HL-60 (cell line): ENCODE data around the gene SLC3A2.
"Not testable (repeated sequence)": the region's sequence is repeated elsewhere in the genome, so short reads cannot be mapped to it uniquely, and the experiment has no call there.

Experiments used
- DNase-seq, 2 experiments: peaks; one replicate each; pipeline ENCODE4 v3.0.0-alpha.2; 2010 to 2020; ENCODE audit warnings: low read depth in 1 of 2, low spot score in 1 of 2
- H3K27ac ChIP-seq: fragments of 250-450 bp; sonication (Bioruptor Pico); replicated peaks from 2 replicates; pipeline ENCODE4 v1.5.1; 2020; ENCODE audit warnings: mild to moderate bottlenecking, moderate library complexity
- H3K27me3 ChIP-seq: fragments of 250-450 bp; sonication (Bioruptor Pico); 2 replicates; pipeline ENCODE4 v1.5.1; 2021; ENCODE audit warnings: mild to moderate bottlenecking, moderate library complexity; ENCODE audit not compliant: insufficient read depth, poor library complexity, severe bottlenecking
- H3K4me3 ChIP-seq: replicated peaks from 2 replicates; pipeline ENCODE4 v1.5.1; 2011; ENCODE audit warnings: mild to moderate bottlenecking, control low read depth, low read length; ENCODE audit not compliant: insufficient read depth
- GABPA ChIP-seq: IDR thresholded peaks from 2 replicates; pipeline ENCODE4 v1.6.1; 2012; ENCODE audit warnings: low read depth
- POLR2AphosphoS5 ChIP-seq: IDR thresholded peaks from 2 replicates; pipeline ENCODE4 v1.6.1; 2012; ENCODE audit warnings: low read depth
- REST ChIP-seq: IDR thresholded peaks from 2 replicates; pipeline ENCODE4 v1.6.1; 2012; ENCODE audit warnings: low read depth; ENCODE audit not compliant: insufficient replicate concordance
- SPI1 ChIP-seq: IDR thresholded peaks from 2 replicates; pipeline ENCODE4 v1.6.1; 2012; ENCODE audit warnings: low read depth, mild to moderate bottlenecking, borderline replicate concordance
- TF ChIP-seq, protein P1 (sequence below): IDR thresholded peaks from one replicate; pipeline ENCODE4 v1.5.1; 2011; ENCODE audit warnings: low read length, control low read depth, inconsistent platforms; ENCODE audit not compliant: insufficient read depth

The SLC3A2 gene

GRCh38 chr11:62933750-62934495 lies 53.2 kb downstream of the SLC3A2 start:
- DNase-seq: no peak
- H3K27me3 ChIP-seq: peaks cover 14% of the 10 kb centered on the region
- TF ChIP-seq REST: no peak
- H3K4me3 ChIP-seq: no peak overlapping the region
- H3K27ac ChIP-seq: no peak overlapping the region

DNA sequence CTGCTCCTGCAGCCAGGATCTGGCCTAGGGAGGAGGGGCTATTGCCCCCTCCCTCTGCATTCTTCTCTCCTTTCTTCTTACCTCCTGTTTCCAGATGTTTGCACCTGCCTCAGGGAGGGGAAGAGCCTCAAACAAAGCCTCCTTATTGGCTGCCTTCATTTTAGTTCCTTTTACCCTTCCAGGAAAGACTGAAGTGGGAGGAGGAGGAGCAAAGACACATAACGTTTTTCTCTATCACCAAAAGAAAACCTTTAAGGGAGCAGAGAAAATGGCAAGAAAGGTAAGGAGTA lies 53.7 kb downstream of the SLC3A2 start:
- H3K27me3 ChIP-seq: peaks cover 12% of the 10 kb centered on the region

DNA sequence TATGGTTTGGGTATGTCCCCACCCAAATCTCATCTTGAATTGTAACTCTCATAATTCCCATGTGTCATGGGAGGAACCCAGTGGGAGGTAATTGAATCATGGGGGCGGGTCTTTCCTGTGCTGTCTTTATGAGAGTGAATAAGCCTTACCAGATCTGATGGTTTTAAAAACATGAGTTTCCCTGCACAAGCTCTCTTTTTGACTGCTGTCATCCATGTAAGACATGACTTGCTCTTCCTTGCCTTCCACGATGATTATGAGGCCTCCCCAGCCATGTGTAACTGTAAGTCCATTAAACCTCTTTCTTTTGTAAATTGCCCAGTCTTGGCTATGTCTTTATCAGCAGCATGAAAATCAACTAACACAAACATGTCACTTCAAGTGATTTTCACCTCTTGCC lies 56.8 kb downstream of the SLC3A2 start:
- not testable (repeated sequence) for H3K27ac ChIP-seq, H3K27me3 ChIP-seq, DNase-seq, H3K4me3 ChIP-seq

More for the DNA sequence above, 53.7 kb downstream of the SLC3A2 start:
- no peak for DNase-seq
- Histone ChIP-seq H3K4me3 (no peak overlapping the region), H3K27ac (no peak overlapping the region)
- TF ChIP-seq SPI1 (no peak), POLR2AphosphoS5 (no peak), REST (no peak), GABPA (no peak)
- TF ChIP-seq, protein P1, sequence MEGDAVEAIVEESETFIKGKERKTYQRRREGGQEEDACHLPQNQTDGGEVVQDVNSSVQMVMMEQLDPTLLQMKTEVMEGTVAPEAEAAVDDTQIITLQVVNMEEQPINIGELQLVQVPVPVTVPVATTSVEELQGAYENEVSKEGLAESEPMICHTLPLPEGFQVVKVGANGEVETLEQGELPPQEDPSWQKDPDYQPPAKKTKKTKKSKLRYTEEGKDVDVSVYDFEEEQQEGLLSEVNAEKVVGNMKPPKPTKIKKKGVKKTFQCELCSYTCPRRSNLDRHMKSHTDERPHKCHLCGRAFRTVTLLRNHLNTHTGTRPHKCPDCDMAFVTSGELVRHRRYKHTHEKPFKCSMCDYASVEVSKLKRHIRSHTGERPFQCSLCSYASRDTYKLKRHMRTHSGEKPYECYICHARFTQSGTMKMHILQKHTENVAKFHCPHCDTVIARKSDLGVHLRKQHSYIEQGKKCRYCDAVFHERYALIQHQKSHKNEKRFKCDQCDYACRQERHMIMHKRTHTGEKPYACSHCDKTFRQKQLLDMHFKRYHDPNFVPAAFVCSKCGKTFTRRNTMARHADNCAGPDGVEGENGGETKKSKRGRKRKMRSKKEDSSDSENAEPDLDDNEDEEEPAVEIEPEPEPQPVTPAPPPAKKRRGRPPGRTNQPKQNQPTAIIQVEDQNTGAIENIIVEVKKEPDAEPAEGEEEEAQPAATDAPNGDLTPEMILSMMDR: no peak
